ENCODE data around the gene CABCOCO1.
"Not testable (repeated sequence)": the region's sequence is repeated elsewhere in the genome, so short reads cannot be mapped to it uniquely, and the experiment has no call there.

The CABCOCO1 gene

GRCh38 chr10:61719906-61720305, 57.2 kb downstream of the CABCOCO1 start:
- TF ChIP-seq CTCF (IDR thresholded peaks at IDR 0.05; ENCODE audit: insufficient read depth, low read length, poor library complexity, severe bottlenecking), result no peak
- Histone ChIP-seq H3K4me3 (replicated peaks; ENCODE audit: low read depth, low read length) (no peak overlapping the region), H3K27me3 (replicated peaks; ENCODE audit: control insufficient read depth, insufficient read depth, low read length) (no peaks in the 10 kb centered on the region), H3K36me3 (ENCODE audit: control insufficient read depth, insufficient read depth, low read length) (no peaks in the 10 kb centered on the region)
- no peak for DNase-seq (ENCODE audit: extremely low read depth, insufficient read length)

- no peaks in the 10 kb centered on the region for H3K36me3 ChIP-seq (ENCODE audit: control insufficient read depth, insufficient read depth, low read length)
- DNase-seq (ENCODE audit: extremely low read depth, insufficient read length), result no peak
- no peak for TF ChIP-seq CTCF (IDR thresholded peaks at IDR 0.05; ENCODE audit: insufficient read depth, low read length, poor library complexity, severe bottlenecking)
- H3K27me3 ChIP-seq (replicated peaks; ENCODE audit: control insufficient read depth, insufficient read depth, low read length), result no peaks in the 10 kb centered on the region
- H3K4me3 ChIP-seq (replicated peaks; ENCODE audit: low read depth, low read length), result no peak overlapping the region
Observed at GRCh38 chr10:61721431-61721830, 58.7 kb downstream of the CABCOCO1 start.

- not testable (repeated sequence) for H3K4me3 ChIP-seq (replicated peaks; ENCODE audit: low read depth, low read length); H3K27me3 ChIP-seq (replicated peaks; ENCODE audit: control insufficient read depth, insufficient read depth, low read length); H3K36me3 ChIP-seq (ENCODE audit: control insufficient read depth, insufficient read depth, low read length); DNase-seq (ENCODE audit: extremely low read depth, insufficient read length)
Observed at GRCh38 chr10:61725221-61725620, 62.5 kb downstream of the CABCOCO1 start.

GRCh38 chr10:61729596-61729995, 66.9 kb downstream of the CABCOCO1 start:
- no peak for TF ChIP-seq CTCF (IDR thresholded peaks at IDR 0.05; ENCODE audit: insufficient read depth, low read length, poor library complexity, severe bottlenecking)

GRCh38 chr10:61730671-61731070, 67.9 kb downstream of the CABCOCO1 start:
- Histone ChIP-seq H3K36me3 (ENCODE audit: control insufficient read depth, insufficient read depth, low read length) (no peaks in the 10 kb centered on the region), H3K27me3 (replicated peaks; ENCODE audit: control insufficient read depth, insufficient read depth, low read length) (no peaks in the 10 kb centered on the region; the same call in 1 of the 2 replicates), H3K4me3 (replicated peaks; ENCODE audit: low read depth, low read length) (no peak overlapping the region)
- no peak for TF ChIP-seq CTCF (IDR thresholded peaks at IDR 0.05; ENCODE audit: insufficient read depth, low read length, poor library complexity, severe bottlenecking)
- DNase-seq (ENCODE audit: extremely low read depth, insufficient read length), result no peak

More at GRCh38 chr10:61729596-61729995, 66.9 kb downstream of the CABCOCO1 start:
- Histone ChIP-seq H3K36me3 (ENCODE audit: control insufficient read depth, insufficient read depth, low read length) (no peaks in the 10 kb centered on the region), H3K27me3 (replicated peaks; ENCODE audit: control insufficient read depth, insufficient read depth, low read length) (no peaks in the 10 kb centered on the region), H3K4me3 (replicated peaks; ENCODE audit: low read depth, low read length) (no peak overlapping the region)
- DNase-seq (ENCODE audit: extremely low read depth, insufficient read length), result no peak

GRCh38 chr10:61731638-61732037, 68.9 kb downstream of the CABCOCO1 start:
- Histone ChIP-seq H3K36me3 (ENCODE audit: control insufficient read depth, insufficient read depth, low read length) (no peaks in the 10 kb centered on the region), H3K27me3 (replicated peaks; ENCODE audit: control insufficient read depth, insufficient read depth, low read length) (no peaks in the 10 kb centered on the region; the same call in 1 of the 2 replicates), H3K4me3 (replicated peaks; ENCODE audit: low read depth, low read length) (no peak overlapping the region)
- no peak for TF ChIP-seq CTCF (IDR thresholded peaks at IDR 0.05; ENCODE audit: insufficient read depth, low read length, poor library complexity, severe bottlenecking)
- no peak for DNase-seq (ENCODE audit: extremely low read depth, insufficient read length)

All from GM06990 (cell line).